Bronchial epithelial cell (primary cell): Measurements from ENCODE around the gene COPA. TPM values are rescaled to one million over a fixed set of nuclear protein-coding genes. Genes with fewer than 3 reads are reported as not detected.

ENCODE experiments used
- DNase-seq: peaks from one replicate; pipeline ENCODE4 v3.0.0-alpha.2; 2010; ENCODE audit warnings: low read depth
- FAIRE-seq: peaks from 2 replicates; lab custom pipeline; 2011; peaks lifted over from hg19 to GRCh38; lab: Jason Lieb, UNC
- H3K27me3 ChIP-seq: 2 replicates; pipeline ENCODE4 v1.5.1; 2011; ENCODE audit warnings: low read length; ENCODE audit not compliant: control insufficient read depth, insufficient read depth
- H3K36me3 ChIP-seq: 2 replicates; pipeline ENCODE4 v1.5.1; 2011; ENCODE audit warnings: low read length; ENCODE audit not compliant: control insufficient read depth, insufficient read depth
- H3K4me3 ChIP-seq: 2 replicates; pipeline ENCODE4 v1.5.1; 2011; ENCODE audit warnings: mild to moderate bottlenecking, low read depth, low read length, control low read depth
- total RNA-seq: library from RNA; depleted of rRNA; stranded (reverse); fragments of >200 nt; gene quantifications from 2 replicates; pipeline ENCODE4 v1.2.1, GENCODE V29; 2014
- TF ChIP-seq, protein P1 (sequence below): IDR thresholded peaks from 2 replicates; pipeline ENCODE4 v1.5.1; 2011; ENCODE audit warnings: mild to moderate bottlenecking, moderate library complexity, low read length, control low read depth, inconsistent platforms; ENCODE audit not compliant: insufficient read depth, severe bottlenecking

The COPA gene
- total RNA-seq, 1 donor from 2014 or later = 136 TPM

DNA sequence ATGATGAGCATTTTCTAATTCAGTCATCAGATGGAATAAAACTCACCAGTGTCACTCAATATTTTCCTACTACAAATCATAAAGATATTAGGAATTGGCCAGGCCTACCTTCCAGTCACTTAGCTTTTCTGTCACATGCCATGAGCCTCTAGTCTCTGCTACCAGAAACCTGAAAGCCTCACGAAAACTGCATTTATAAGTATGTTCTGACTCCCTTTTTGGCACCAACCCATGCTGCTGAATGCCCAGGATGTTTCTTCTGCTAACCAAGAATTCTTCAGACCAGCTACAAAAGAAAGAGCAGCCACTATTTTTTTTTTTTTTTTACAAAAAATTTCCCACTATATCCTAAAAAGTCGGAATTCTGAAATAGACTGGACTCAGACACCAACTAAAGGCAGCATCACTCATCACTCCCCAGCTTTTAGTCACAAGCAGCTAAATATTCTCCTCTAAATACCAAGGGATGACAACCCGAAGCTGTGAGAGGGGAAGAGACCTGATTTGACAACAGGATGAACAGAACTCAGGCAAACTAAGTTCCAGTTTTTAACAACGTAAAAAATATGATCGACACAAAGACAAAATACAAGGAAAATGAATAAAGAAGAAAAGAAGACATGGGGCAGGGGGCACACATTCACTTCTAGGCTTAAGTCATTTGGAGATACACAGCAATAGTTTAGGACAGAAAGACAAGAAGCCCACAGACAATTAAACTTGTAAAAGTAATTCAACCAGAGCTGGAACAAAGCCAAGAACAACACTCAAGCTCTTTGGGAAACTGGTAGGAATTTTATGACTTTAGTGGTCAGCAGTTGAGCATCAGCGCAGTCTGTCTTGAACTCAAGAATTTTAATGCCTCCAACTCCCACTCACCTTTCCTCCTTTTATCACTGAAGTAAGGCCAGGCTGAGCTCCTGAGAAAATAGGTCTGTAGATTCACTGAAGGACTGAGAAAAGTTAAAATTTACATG lies 82.4 kb downstream of the COPA start:
- DNase-seq = peak; percentile 31
- no peak for FAIRE-seq
- Histone ChIP-seq H3K27me3 (no peaks in the 10 kb centered on the region), H3K36me3 (no peaks in the 10 kb centered on the region), H3K4me3 (no peak overlapping the region)
- TF ChIP-seq, protein P1, sequence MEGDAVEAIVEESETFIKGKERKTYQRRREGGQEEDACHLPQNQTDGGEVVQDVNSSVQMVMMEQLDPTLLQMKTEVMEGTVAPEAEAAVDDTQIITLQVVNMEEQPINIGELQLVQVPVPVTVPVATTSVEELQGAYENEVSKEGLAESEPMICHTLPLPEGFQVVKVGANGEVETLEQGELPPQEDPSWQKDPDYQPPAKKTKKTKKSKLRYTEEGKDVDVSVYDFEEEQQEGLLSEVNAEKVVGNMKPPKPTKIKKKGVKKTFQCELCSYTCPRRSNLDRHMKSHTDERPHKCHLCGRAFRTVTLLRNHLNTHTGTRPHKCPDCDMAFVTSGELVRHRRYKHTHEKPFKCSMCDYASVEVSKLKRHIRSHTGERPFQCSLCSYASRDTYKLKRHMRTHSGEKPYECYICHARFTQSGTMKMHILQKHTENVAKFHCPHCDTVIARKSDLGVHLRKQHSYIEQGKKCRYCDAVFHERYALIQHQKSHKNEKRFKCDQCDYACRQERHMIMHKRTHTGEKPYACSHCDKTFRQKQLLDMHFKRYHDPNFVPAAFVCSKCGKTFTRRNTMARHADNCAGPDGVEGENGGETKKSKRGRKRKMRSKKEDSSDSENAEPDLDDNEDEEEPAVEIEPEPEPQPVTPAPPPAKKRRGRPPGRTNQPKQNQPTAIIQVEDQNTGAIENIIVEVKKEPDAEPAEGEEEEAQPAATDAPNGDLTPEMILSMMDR = no peak

DNA sequence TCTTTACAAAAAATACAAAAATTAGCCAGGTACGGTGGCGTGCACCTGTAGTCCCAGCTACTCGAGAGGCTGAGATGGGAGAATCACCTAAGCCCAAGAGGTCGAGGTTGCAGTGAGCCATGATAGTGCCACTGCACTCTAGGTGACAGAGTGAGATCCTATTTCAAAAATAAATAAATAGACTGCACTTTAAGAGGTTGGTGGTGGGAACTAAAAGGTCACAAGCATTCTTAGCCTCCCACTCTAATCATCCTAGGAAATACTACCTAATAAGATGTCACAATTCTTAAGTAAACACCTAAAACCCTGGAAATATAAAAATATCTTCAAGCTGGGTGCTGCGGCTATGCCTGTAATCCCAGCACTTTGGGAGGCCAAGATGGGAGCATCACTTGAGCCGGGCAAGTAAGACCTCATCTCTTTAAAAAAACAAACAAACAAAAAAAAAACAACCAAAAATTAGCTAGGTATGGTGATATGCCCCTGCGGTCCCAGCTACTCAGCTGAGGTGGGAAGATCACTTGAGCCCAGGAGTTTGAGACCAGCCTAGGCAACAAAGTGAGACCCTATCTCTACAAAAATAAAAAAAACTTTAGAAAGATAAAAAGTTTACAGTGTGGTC lies 84.8 kb downstream of the COPA start:
- Histone ChIP-seq H3K36me3 (no peaks in the 10 kb centered on the region), H3K4me3 (no peak overlapping the region), H3K27me3 (no peaks in the 10 kb centered on the region)
- TF ChIP-seq, protein P1 = no peak
- FAIRE-seq = no peak
- no peak for DNase-seq

DNA sequence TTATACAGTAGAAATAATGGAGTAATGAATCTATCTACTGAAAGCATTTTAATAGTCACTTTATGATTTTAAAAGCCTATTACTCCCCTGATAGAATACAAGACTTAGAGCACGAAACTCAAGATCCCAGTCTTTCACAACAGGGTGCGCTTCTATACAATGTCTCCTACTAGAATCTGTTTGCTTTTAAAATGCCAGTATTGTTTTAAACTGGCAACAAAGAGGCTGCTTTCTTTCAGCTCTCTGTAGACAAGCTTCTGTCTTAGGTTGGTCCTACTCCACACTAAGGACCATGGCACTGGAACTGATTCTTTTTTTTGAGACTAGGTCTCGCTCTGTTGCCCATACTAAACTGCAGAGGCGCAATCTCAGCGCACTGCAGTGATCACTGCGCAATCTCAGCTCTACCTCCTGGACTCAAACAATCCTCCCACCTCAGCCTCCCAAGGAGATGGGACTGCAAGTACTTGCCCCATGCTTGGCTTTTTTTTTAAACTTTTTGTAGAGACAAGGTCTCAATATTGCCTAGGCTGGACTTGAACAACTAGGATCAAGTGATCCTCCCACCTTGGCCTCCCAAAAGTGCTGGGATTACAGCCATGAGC lies 85.5 kb downstream of the COPA start:
- Histone ChIP-seq H3K27me3 (no peaks in the 10 kb centered on the region), H3K4me3 (no peak overlapping the region), H3K36me3 (no peaks in the 10 kb centered on the region)
- FAIRE-seq (no peak), DNase-seq (no peak)
- TF ChIP-seq, protein P1 = no peak

DNA sequence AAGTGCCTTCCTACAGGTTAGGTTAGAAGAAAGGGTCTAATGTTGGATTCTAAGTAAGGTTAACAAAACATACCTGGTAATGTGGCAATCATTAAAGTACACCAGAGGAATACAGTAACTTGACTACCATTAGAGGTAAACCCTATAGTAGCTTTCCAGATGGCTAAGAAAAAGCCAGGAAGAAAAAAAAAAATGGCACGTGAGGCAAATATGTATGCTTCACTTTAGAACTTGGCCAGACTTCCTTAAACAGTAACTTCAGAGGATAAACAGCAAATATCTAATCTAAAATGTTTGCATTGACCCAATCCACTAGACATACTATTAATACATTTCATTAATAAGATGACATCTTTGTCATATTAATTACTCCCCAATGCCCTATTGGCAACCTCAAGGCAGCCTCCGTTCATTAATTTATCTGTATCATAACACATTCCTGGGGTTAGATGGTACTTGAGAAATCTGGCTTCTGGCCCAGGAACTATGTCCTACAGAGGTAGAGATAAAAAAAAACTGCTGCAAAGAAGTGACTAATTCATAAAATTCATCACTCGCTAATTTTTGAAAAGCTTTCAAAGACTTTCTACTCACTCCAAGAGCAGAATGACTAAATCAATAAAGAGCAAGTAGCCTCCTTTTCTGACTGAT lies 86.5 kb downstream of the COPA start:
- no peaks in the 10 kb centered on the region for H3K27me3 ChIP-seq
- TF ChIP-seq, protein P1 = no peak
- DNase-seq (peak; percentile 87), FAIRE-seq (no peak)
- H3K36me3 ChIP-seq = no peaks in the 10 kb centered on the region
- no peak overlapping the region for H3K4me3 ChIP-seq

DNA sequence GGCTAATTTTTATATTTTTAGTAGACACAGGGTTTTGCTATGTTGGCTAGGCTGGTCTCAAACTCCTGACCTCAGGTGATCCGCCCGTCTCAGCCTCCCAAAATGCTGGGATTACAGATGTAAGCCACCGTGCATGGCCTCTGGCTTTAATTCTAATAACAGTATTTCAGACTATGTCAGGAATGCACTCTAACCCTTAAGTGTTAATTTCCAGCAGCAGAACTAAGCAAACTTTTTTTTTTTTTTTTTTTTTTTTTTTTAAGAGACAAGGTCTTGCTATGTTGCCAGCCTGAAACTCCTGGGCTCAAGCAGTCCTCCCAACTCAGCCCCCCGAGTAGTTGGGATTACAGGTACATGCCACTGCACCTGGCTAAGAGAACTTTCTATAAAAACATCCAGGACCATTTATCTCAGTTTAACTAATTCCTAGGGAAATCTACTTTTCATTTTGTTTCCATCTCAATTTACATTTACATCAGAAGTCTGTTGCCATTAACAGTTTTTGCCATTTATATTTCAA lies 87.2 kb downstream of the COPA start:
- Histone ChIP-seq H3K36me3 (peaks cover 2% of the 10 kb centered on the region), H3K4me3 (no peak overlapping the region), H3K27me3 (no peaks in the 10 kb centered on the region)
- FAIRE-seq = no peak
- no peak for DNase-seq
- TF ChIP-seq, protein P1 = no peak
